ENCODE measurements around the gene ACTR3C.
"Not testable (repeated sequence)": the region's sequence is repeated elsewhere in the genome, so short reads cannot be mapped to it uniquely, and the experiment has no call there.

Gene ACTR3C

GRCh38 chr7:150335108-150335773 lies 11.9 kb upstream of the ACTR3C start:
- no peak for DNase-seq

DNA sequence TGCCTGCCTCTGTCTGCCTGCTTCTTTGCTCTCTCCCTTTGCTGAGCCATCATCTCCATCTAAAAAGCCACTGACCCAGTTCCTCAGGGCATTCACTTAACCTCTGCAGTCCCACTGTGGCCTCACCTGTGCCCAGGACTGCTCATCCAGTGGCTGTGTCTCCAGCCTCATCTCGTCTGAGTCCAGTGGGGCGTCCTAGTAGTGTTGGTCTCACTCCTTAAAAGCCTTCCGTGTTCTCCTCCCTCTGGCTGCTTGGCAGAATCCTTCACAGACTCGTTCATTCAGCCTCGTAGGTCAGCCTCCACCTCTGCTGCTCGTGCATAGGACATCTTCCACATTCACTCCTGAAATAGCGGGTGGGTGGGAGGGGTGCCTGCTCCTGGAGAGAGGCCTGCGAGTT lies 10.8 kb upstream of the ACTR3C start:
- DNase-seq: no peak

GRCh38 chr7:150333659-150334058 lies 10.3 kb upstream of the ACTR3C start:
- DNase-seq: no peak

DNA sequence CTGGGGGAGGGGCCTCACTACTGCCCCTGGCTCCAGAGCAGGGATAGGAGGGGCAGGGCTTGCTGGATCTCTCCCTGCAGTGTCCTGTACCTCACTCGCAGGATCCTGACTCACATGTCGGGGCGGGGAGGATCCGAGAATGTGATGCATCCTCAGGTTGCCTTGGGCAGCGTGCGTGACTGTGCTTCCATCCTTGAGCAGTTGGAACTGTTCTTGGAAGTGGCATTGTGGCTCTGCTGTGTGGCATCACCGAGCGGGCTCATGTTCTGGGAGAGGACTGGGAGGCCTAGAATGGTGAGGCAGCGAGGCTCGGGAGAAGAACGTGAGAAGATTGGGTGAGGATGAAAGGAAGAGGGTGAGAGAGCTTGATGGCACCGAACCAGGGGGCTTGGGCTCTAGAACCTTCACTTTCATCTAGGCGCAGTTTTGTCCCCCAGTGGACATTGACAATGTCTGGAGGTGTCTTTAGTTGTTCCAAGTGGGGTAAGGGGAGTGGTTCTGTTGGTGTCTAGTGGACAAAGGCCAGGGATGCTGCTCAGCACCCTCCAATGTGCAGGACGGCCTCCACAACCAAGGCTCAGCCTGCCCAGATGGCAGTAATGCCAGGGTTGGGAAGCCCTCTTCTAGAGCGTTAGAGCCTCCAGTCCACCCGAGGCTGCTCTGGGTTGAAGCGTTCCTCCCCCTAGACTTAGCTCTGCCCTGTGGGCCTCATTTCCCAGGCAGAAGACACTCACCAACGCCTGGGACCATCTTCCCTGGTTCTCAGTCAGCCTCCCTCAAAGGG lies 9.7 kb upstream of the ACTR3C start:
- DNase-seq: no peak

- no peak for DNase-seq
These were observed 7.0 kb upstream of the ACTR3C start for GRCh38 chr7:150330211-150330885.

- DNase-seq: no peak
These were observed 6.2 kb upstream of the ACTR3C start for GRCh38 chr7:150329331-150330120.

DNA sequence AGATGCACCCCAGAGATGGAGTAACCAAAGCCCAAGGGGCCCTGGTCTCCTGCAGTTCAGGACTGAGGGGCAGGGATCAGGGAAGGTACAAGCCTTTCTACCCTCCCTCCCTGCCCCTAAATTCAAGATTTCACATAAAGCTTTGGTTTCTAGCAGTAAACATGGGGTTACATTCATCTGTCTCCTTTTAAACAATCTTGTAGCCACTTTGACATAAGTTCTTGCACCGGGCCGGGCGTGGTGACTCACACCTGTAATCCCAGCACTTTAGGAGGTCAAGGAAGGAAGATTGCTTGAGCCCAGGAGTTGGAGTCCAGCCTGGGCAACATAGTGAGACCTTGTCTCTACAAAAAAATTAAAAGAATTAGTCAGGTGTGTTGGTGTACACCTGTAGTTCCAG lies 4.0 kb upstream of the ACTR3C start:
- DNase-seq: no peak

GRCh38 chr7:150326657-150327268 lies 3.4 kb upstream of the ACTR3C start:
- DNase-seq: no peak

DNA sequence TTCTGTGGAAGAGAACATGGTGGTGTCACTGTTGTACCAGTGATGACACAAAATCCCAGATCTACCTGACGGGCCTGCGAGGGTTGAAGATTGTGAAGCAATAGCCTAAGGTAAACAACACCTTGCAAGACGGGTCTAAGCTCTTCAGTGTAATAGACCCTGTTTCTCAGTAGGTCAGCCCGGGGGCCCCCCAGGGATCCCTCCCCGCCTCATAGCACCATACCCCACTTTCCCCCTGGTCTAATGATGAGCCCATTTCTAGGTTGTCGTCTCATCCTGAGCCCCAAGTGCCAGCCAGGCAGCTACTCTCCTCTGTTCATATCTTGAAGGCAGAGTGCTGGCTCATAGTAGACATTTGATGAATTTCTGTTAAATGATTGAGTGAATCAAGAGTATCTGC lies 2.6 kb upstream of the ACTR3C start:
- no peak for DNase-seq

- DNase-seq: peak; percentile 67 to 78
These were observed 1.8 kb upstream of the ACTR3C start for GRCh38 chr7:150325110-150325611.

GRCh38 chr7:150324373-150324961 lies 1.1 kb upstream of the ACTR3C start:
- peak in 1 of 2 donors; percentile 10 for DNase-seq

GRCh38 chr7:150323682-150324372 lies 482 bp upstream of the ACTR3C start:
- DNase-seq: peak in 1 of 2 donors; percentile 17

- peak in 1 of 2 donors; percentile 54 for DNase-seq
These were observed 1.1 kb downstream of the ACTR3C start for GRCh38 chr7:150322114-150322832.

DNA sequence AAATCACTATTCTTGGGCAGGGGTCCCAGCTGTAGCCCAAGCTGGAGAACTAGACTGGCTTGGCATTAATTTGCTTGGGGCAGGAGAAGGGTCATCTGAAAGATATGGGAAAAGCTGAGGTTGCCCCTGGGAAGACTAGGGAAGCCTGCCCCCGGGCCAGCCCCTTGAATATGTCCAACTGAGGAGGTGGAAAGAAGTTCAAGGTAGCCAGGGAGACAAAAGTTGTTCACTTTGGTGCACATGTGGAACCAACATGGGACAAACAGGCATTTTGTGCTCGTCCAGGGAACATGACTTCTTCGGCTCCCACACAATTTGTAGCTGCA lies 1.6 kb downstream of the ACTR3C start:
- no peak for DNase-seq

- no peak for DNase-seq
These were observed 5.4 kb downstream of the ACTR3C start for GRCh38 chr7:150317748-150318444.

GRCh38 chr7:150316987-150317386 lies 6.4 kb downstream of the ACTR3C start:
- DNase-seq: not testable (repeated sequence)

DNA sequence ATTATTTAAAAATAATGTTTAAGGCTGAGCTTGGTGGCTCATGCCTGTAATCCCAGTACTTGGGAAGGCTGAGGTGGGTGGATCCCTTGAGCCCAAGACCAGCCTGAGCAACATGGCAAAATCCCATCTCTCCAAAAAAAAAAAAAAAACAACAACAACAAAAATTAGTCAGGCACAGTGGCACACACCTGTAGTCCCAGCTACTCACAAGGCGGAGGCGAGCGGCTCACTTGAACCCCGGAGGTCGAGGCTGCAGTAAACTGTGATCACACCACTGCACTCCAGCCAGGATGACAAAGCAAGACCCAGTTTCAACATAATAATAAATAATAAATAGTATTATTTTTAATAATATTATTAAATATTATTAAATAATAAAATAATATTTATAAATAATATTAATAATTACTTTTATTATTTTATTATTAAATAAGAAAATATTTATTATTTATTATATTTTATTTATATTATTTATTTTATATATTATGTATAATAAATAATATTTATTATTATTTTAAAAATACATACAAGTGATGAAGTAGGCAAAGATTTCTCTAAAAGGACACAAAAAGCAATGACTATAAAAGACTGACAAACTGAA lies 8.6 kb downstream of the ACTR3C start:
- DNase-seq: no peak

GRCh38 chr7:150313870-150314269 lies 9.5 kb downstream of the ACTR3C start:
- DNase-seq: no peak

- DNase-seq: no peak
These were observed 10.0 kb downstream of the ACTR3C start for GRCh38 chr7:150313367-150313809.
